Measurements from ENCODE around the gene LIPJ.

Gene LIPJ

DNA sequence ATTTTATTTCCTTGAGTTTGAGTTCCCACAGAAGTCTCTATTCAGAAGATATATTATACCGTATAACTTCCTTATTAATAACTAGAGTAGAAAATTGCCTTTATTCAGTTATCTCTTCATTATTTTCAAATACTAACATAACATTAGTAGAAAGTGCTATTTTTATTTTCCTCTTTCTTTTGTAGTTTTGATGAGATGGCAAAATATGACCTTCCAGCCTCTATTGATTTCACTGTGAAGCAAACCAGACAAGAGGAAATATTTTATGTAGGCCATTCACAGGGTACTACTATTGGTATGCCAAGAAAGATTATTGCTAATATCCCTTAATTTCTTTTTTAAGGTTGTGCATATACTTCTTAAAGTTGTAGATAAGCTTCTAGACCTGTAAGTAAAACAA, 7.9 kb downstream of the LIPJ start:
- no peak for DNase-seq (ENCODE audit: low read depth)

DNA sequence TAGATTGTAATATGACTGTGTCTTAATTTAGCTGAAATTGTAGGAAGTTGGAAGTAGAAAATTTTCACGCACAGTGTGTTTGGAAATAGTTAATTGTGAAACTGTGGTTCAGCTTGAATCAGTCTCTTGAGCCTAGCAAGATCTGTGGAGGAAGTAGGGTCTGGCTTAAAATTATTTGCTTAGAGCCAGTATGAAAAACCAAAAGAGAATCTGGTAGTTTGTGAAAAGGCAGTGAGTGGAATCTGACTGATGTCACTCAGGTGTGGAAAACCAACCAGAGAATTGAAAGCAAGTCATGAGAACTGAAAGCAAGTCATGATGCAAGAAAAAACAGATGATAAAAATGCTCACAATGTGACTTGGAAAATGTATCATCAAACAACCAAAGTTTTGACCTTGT, 11.5 kb downstream of the LIPJ start:
- DNase-seq (ENCODE audit: low read depth), result no peak

GRCh38 chr10:88608052-88608732, 21.6 kb downstream of the LIPJ start:
- no peak for DNase-seq (ENCODE audit: low read depth)

DNA sequence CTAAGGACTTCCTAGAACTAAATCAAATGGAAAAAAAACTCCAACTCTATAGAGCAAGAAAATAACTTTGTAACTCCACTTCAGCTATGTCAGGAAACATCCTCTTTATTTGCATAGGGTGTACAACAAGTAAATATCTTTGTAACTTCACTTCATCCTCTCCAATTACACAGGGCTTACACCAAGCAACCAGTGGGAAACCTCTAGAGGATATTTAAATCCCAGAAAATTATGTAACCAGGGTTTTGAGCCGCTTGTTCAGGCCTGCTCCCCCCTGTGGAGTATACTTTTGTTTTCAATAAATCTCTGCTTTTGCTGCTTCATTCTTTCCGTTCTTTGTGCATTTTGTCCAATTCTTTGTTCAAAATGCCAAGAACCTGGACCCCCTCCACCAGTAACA, 22.2 kb downstream of the LIPJ start:
- no peak for DNase-seq (ENCODE audit: low read depth)

- no peak for DNase-seq (ENCODE audit: low read depth)
These were observed 29.9 kb downstream of the LIPJ start for GRCh38 chr10:88616250-88616977.

- DNase-seq (ENCODE audit: low read depth), result no peak
These were observed 31.3 kb downstream of the LIPJ start for GRCh38 chr10:88617772-88618300.

DNA sequence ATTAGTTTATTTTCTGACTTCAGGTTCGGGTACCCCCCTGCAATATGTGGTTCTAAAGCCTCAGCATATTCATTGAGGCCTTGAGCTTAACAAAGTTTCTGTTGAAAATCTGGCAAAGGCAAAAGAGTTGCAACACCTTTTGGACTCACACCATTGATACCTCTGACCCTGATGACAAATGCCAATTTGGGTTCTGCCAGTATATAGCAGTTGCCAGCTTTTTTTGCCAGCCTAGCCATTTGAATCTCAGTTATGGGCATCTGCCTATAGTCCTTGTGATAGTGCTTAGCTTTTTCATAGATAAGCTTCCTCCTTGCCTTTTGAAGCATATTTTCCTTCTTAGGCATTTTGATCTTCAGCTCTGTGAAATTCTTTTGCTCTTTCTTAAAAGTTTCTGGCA, 31.9 kb downstream of the LIPJ start:
- DNase-seq (ENCODE audit: low read depth), result no peak

DNA sequence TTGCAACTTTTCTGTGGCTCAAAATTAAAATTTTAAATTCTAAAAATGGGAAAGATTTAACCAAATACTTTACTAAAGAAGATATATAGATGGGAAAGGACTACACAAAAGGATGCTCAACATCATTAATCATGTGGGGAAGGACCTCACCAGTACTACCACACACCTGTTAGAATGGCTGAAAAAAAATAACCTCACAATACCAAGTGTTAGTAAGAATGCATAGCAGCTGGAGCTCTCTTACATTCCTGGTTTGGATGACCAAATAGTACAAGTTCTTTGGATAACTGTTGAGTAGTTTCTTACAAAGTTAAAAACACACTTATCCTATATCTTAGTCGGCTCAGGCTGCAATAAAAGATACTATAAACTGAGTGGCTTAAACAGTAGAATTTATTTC, 33.9 kb downstream of the LIPJ start:
- DNase-seq (ENCODE audit: low read depth), result no peak

GRCh38 chr10:88623835-88624234, 37.3 kb downstream of the LIPJ start:
- DNase-seq (ENCODE audit: low read depth), result no peak

GRCh38 chr10:88624840-88625239, 38.3 kb downstream of the LIPJ start:
- DNase-seq (ENCODE audit: low read depth), result no peak

DNA sequence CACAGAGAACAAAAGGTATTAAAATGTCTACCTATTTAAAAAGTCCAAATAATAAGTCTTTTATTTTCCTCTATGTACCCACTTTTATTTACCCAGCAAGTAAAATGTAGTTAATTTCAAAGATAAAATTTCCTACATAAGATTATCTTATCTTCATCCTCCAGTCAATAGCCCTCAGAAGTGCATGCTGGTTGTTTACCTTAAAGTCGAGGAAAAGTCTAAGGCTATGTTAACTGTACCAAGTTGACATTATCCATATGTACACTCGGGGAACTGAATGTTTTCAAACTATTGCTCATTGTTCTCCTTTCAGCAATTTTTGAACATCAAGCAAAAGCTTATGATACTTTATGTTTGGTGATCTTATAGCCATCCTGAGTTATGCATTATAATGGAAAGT, 53.6 kb downstream of the LIPJ start:
- DNase-seq (ENCODE audit: low read depth), result no peak

DNA sequence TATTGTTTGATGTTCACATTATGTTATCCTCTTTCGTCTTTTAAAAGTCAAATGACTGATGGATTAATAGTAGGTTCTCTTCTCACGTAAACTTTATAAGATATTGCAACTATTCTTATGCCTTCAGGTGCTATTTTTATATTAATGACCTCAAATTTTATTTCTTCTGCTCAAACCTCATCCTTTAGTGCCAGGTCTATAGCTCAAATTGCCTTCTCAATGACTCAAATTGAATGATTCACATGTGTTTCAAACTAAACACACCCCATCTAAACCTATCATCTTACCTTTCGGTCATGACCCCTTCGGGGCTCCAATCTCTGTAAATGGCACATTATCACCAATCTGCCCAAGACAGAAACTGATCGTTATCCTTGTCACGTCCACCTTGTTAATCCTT, 55.6 kb downstream of the LIPJ start:
- DNase-seq (ENCODE audit: low read depth), result no peak

DNA sequence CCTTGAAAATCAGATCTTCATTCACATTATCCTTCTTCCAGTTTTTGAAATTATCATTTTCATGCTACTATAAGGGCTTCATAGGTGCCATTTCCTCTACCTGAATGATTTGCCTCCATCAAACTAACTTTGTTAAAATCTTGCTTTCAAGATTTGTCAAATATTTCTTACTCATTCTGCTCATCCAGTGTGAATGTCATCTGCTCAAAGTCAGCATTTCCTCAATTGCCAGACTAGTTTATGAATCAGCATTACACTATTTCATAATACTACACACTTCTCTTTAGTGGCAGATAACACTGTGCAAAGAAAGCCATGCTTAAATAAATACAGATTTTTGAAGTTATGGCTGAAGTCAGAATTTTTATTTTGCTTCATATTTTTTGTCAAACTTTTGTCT, 56.4 kb downstream of the LIPJ start:
- DNase-seq (ENCODE audit: low read depth), result no peak

GRCh38 chr10:88647061-88647615, 60.6 kb downstream of the LIPJ start:
- no peak for DNase-seq (ENCODE audit: low read depth)

- peak; percentile 70 for DNase-seq (ENCODE audit: low read depth)
These were observed 64.6 kb downstream of the LIPJ start for GRCh38 chr10:88651101-88651551.

DNA sequence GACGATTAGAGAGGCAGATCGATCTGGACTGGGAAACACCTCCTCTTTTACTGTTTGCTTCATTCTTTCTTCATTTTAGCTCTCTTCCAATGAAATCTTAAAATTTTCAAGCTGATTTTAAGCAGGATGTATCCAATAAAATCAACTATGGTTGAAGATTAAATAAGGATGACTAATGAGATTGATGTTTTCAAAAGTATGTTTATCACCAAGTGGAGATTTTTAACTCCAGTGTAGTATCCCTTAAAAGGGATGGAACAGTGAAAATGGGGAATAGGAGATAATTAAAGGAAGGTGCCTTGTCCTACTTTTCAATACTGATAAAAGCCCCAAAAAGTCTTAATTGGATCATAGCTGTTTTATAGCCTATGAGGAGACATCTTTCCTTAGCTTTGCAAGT, 66.1 kb downstream of the LIPJ start:
- no peak for DNase-seq (ENCODE audit: low read depth)

All from non-pigmented ciliary epithelial cell (primary cell).